NCI-H748 (cell line): Measurements from ENCODE around the gene GALNT6.

Experiments
- DNase-seq: peaks from one replicate; lab custom pipeline; 2025; ENCODE audit not compliant: unreplicated experiment; lab: John Stamatoyannopoulos, UW

Gene GALNT6, protein sequence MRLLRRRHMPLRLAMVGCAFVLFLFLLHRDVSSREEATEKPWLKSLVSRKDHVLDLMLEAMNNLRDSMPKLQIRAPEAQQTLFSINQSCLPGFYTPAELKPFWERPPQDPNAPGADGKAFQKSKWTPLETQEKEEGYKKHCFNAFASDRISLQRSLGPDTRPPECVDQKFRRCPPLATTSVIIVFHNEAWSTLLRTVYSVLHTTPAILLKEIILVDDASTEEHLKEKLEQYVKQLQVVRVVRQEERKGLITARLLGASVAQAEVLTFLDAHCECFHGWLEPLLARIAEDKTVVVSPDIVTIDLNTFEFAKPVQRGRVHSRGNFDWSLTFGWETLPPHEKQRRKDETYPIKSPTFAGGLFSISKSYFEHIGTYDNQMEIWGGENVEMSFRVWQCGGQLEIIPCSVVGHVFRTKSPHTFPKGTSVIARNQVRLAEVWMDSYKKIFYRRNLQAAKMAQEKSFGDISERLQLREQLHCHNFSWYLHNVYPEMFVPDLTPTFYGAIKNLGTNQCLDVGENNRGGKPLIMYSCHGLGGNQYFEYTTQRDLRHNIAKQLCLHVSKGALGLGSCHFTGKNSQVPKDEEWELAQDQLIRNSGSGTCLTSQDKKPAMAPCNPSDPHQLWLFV

DNA sequence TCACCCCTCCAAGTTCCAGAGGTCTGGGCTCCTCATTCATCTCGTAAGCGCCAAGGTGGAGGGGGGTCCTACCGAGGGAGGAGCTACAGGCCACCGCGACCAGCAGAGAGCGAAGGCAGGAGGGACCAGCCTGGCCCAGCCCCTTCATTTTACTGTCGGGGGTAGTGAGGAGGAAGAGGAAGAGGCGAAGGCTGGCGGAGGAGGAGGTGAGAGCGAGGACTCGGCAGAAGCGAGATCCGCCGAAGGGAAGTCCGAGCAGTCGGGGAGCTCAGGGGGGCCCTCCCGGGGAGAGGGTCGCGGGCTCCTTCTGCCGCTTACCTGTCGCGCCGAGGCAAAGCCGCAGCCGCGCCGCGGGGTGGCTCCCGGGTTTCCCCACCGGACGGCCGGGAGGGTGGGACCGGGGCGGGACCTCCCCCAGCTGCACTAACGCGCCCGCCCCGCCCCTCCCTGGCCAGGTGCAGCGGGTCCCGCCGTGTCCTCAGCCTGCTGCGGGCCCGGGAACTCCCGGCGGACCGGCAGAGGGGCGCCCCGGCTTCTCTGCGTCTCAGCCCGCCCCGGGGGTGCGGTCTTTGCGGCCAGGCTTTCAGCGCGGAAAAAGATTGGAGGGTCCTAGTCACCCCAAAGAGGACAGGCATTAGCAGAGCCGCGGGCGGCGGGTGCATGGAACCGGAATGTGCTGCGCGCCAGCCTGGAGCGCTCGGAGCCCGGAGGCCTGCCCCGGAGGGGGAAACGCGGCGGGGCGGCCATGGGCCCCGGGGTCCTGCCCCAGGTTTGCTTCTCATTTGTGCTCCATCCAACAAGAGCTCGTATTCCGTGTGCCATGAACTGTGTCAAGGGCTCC lies at the start of gene GALNT6:
Gene GALNT6, minus strand, starts transcription at position 124 of the 841 bp plus-strand sequence. CDS start 11,625 bp downstream, outside the sequence.
- DNase-seq = peak; percentile 74

DNA sequence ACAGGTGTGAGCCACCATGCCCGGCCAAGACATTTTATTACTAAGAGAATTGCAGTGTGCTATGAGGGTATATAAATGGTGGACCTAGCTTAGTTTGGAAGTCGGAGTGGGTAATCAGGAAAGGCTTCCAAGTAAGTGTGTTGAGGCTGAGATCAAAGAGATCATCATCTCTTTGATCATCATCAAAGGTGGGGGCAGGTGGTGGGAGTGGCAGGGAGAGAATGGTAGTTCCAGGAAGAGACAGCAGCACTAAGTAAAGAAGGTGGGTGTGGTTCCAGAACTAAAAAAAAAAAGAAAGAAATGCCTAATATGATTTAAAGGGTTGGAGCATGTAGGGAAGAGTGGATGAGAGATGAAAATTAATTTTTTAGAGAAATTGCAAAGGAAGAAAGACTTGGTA lies 48.1 kb upstream of the GALNT6 start:
- DNase-seq = no peak

DNA sequence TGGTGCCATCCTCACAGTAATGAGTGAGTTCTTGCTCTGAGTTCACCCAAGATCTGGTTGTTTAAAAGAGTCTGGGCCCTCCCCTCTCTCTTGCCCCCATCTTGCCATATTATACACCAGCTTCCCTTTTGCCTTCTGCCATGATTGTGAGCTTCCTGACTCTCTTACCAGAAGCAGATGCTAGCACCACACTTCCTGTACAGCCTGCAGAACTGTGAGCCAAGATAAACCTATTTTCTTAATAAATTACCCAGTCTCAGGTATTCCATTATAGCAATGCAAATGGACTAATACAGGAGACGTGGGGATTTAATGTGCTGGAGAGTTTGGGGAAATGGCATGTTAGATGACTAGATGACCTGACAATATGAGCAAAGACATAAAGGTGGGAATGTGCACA lies 46.2 kb upstream of the GALNT6 start:
- DNase-seq = no peak

DNA sequence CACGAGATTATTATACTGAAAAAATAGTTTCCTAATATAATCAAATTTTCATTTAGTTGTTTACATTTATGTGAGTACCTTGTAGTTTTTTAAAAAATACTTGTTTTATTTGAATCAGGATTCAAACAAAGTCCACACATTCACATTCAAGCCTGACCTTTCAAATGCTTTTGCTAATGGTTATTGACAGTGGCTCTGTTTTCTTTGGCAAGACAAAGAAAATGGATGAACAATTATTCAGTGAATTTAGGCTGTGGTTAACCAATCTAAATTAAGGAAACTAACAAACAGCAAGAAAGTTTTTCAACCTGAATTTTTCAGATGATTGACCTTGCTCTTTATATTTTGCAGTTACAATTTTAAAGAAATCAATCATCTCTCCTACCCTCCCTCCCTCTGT lies 43.1 kb upstream of the GALNT6 start:
- peak; percentile 30 for DNase-seq

DNA sequence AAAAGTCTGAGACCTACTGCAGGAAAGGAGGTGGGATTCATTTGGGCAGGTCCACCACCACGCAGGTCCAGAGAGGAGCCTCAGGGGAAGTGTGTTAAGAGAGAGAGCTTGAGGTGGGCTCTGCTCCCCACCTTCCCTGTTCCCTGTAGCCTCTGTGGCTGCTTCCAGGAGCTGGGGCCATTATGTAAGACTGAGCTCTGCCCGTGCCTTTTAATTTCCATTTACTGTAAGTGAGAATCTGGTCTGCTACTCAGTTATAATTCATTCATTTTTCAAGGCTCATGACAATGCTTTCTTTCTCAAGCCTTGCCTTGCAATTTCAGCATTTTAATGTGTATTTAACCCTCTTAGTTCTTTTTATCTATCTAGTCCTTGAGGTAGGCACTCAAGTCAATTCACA lies 41.7 kb upstream of the GALNT6 start:
- DNase-seq = no peak

DNA sequence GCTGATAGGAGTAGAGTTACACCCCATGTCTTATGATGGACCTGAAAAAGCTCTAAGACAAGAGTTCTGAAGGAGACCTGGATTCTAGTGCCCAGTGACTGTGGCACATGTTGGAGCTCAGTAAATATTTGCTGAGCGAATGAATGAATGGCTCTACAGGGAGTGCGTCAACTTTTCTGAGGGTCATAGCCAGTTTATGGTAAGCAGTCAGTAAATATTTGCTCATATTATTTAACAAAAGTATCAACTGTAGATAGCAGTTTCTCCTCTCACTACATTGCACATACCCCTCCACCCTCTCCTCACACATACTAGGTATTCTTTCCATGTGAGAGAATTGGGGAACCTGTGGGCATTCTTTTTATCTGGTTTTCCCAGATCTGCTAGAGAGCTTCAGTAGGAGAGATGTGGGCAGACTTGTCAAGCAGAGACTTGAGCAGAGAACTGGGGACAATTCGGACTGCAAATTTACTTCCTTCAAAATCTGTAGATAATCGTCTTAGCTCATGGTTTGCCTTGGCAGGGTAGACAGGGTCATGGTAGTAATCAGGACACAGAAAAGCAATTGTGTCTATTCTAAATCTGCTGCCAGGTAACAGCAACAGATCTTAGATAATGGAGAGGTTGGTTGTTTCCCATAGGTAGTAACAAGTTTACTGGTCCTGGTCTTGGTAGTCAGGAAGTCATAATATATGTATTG lies 39.1 kb upstream of the GALNT6 start:
- DNase-seq = peak; percentile 92

DNA sequence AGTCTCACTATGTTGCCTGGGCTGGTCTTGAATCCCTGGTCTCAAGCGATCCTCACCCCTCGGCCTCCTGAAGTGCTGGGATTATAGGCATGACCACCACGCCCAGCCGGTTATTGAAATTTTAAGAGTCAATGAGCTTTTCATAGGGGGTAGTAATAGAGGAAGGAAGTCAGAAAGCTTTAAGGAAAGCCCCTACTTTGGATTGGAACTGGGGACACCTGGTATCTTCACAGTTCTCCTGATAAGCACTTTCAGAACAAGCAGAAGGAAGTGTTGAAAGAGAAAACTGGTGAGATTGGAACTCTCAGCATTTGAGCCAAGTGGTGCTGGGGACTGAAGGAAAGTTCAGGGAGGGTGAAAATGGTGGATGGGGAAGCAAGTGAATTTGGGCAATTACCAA lies 38.5 kb upstream of the GALNT6 start:
- DNase-seq = no peak

DNA sequence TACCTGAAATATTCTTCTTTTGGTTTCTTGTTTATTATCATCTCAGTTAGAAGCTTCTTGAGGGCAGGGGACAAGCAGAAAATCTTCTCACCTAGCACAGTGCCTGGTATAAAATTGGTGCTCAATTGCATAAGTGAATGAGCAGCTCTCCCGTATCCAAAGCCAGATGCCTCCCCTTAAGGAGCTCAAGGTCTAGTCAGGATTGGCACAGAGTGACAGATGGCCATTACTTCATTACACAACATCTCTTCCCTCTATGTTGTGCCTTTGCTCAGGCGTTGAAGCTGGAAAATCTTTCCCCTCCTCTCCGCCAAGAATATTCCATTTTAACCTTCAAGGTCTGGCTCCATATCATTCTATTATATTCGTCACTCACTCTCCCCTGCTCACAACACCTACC lies 37.0 kb upstream of the GALNT6 start:
- DNase-seq = no peak

DNA sequence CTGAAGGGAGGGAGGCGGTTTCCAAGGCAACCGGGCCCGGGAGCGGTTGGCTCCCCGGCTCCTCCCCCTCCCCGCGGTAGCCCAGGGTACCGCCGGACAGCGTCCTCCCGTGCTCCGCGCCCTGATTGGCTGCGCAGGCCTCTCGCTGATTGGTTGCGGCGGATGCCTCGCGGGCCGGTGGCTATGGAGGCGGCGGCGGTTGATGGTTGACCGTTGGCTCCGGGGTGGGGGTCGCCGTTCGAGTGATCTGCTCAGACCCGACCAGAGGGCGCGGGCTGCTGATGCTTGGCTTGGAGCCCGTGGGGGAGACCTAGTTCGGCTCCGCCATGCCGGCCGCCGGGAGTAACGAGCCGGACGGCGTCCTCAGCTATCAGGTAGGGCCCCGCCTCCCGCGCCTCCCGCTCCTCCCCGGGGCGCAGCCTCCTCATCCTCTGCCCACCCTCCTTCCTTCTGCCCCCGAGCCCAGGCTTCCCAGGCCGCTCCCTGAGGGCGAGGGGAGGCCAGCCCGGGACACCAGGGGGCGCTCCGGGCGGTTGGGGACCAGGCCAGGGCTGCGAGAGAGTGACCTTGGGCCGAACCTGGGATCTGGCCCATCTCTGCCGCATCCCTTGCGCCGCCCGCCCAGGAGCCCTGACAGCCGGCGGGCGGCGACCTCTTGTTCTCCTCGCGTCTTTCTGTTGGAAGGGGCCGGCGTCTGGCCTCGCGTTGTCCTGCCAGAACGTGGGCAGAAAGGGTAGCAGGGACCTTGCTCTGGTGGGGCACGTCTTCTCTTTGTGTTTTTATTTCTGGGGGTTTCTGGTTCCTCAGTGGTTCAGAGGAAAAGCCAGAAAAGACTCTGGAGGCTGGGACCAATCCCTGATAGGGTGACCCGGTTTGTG lies 33.7 kb upstream of the GALNT6 start, which contains the start of gene SLC4A8:
Gene SLC4A8, plus strand, starts transcription at position 170 of the 878 bp plus-strand sequence. Its CDS starts 157 bp downstream, at position 327.
- peak; percentile 99 for DNase-seq

DNA sequence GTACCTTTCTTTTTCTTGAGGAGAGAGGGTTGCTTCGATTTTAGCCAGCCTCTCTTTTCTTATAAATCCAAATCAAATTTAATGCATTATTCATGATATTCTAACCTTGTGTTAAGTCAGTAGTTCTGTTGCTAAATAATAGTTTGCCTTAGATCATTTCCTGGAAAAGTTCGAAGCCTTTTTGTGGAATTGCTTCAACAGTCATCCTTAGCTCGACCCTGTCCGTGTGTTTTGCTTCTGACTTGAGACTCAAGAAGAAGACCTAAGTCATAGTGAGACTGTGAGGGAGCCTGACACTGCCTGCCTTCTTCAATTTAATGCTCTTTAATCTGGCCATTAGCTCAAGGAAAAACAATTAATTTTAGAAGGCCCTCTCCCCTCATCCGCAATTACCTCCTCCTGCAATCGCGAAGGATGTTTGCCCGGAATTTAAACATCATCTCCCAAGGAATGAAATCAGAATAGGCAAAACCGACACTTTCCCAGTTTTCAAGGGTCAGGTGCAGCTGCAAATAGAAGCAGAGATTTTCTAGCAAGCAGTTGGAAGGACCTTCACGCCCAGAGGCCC lies 33.0 kb upstream of the GALNT6 start:
- no peak for DNase-seq

DNA sequence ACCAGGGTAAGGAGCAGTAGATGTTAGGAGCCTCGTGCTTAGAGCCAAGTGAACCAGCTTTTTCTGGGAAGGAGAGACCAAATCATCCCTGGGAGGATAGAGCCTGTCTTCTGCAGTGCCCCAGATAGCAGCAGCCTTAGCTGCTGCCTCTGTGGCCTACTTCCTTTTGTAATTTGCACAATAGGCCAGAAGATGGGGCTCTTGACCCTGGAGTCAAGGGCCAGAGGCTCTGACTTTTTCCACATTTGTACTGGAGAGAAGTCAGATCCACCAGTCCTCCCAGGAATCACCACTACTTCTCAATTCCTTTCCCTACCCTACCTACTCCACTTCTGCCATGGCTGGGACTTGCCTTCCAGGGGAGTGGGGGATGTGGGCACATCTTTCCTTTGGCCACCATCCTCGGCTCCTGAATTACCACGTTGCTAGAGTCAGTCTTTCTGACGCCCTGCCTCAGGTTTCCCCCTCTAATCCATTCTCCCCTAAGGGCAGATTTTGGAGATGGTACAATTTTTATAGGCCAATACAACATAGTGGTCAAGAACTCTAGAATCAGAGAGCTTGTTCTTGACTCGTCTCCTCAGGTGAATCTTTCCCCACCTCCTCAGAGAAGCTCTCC lies 30.2 kb upstream of the GALNT6 start:
- peak; percentile 84 for DNase-seq

DNA sequence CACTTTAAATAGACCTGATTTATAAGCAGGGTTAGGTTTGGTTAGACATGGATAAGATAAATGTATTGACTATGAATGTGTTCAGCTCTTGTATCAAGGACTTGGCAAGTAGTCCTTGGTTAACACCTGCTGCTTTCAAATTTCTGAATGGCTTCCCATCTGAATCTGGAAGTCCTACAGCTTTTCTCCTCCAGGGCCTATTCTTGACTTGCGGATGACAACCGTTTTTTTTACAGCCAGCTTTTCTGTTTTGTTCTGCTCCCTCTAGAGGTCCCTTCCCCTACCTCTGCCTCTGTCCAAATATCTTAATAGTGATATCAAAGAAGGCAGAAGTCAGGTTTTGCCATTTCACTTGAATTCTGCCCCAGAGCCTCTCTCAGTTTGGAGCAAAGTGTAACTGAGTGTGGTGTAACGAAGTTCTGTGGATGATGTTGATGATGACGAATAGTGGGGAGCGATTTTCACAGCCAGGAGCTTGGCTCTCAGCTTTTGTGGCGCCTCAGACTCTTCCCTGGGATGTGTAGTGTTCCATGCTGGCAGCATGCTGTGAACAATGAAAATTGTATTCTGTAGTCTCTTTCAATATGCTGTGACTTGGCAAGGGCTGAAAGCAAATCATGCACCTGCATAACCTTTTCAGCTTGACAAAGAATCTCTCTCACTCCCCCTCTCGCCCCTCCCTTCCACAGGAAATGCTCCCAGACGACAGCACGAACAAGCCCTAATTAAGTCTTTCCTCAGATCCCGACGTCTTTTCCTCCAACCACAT lies 28.4 kb upstream of the GALNT6 start:
- DNase-seq = peak; percentile 94

DNA sequence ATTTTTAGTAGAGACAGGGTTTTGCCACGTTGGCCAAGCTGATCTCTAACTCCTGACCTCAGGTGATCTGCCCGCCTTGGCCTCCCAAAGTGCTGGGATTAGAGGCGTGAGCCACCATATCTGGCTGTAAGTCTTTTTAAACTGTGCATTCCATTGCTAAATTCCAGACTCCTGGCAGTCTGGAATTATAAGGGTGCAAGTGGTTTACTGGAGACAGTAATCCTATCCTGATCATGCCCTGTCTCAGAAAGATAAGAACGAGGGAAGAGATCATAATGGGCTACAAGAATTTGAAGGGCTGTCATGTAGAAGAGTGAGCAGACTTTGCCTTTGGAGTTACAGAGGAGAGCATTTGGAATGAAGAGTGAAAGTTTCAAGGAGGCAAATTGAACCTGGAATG lies 26.6 kb upstream of the GALNT6 start:
- no peak for DNase-seq

DNA sequence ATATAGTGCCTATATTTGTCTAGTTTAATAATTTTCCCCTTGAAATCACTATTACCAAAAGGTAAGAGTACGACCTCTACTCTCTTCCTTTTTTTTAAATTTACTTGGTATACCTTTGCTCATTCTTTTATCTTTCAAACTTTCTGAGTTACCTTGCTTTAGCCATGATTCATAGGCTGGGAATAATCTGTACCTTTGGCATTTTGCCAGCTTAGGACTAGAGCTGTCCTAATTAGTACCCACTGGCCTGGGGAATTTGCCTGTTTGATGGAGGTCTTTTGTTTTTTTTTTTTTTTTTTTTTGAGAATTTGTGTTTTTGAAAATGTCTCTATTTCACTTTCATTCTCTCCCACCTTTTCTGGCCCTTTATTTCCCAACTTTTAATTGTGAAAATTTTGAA lies 24.7 kb upstream of the GALNT6 start:
- DNase-seq = peak; percentile 50

DNA sequence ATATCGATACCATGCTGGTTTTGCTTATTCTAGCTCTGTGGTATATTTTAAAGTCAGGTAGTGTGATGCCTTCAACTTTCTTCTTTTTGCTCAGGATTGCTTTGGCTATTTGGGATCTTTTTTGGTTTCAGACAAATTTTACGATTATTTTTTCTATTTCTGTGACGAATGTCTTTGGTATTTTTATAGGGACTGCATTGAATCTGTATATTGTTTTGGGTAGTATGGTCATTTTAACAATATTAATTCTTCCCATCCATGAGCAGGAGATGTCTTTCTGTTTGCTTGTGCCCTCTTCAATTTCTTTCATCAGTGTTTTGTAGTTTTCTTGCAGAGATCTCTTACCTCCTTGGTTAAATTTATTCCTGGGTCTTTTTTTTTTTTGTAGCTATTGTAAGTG lies 22.6 kb upstream of the GALNT6 start:
- DNase-seq = no peak

DNA sequence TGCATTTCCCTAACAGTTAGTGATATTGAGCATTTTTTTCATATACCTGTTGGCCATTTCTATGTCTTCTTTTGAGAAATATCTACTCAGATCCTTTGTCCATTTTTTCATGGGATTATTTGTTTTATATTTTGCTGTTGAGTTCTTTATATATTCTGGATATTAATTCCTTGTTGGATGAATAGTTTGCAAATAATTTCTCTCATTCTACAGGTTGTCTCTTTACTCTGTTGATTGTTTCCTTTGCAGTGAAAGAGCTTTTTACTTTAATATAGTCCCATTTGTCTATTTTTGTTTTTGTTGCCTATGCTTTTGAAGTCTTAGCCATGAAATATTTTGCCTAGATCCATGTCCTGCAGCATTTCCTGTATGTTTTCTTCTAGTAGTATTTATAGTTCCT lies 21.9 kb upstream of the GALNT6 start:
- DNase-seq = no peak

DNA sequence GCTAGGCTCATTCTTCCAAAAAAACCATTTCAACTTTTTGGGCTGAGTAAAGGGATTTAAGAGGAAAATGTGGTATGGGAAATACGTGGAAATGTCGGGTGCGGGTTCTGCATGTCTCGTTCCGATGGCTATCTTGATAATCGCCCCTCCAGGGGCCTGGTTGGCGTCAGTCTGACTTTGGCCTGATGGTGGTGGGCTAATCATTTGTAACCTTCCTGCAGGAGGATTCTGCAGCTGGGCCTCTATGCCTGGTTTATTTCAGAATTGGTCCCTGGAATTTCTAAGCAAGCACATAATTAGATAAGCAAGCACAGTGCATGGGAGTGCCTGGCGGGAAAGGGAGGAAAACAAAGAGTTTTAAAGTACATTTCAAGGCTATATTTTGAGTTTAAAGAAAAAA lies 18.6 kb upstream of the GALNT6 start:
- no peak for DNase-seq

DNA sequence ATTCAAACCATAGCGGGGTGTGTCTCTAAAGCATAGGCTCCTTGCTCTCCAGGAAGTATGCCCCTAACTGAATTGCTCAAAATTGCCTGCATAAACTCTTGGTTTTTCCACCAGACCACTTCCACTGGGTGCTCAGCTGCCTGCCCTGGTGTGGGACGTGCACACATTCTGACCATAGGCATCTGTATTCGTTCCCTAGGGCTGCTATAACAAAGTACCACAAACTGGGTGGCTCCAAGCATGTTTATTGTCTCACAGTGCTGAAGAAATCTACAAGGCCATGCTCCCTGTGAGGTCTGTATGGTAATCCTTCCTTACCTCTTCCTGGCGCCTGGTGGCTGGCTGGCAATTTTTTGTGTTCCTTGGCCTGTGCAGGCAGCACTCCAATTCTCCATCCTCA lies 16.4 kb upstream of the GALNT6 start:
- no peak for DNase-seq

DNA sequence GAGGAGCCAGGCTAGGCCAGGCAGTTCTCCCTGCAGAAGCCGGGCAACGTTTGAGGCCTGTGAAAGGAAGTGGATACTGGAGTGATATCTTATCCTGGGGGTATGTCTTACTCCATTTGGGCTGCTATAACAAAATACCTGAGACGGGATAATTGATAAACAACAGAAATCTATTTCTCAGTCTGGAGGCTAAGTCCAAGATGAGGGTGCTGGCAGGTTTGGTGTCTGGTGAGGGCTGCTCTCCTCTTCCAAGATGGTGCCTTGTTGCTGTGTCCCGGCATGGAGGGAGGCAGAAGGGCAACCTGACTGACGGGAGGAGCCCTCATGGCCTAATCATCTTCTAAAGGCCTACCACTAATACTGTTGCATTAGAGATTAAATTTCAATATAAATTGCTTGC lies 15.7 kb upstream of the GALNT6 start:
- DNase-seq = no peak
